CD4-positive, alpha-beta T cell (primary cell): Measurements from ENCODE around the gene FLT1. TPM values are rescaled to one million over a fixed set of nuclear protein-coding genes. Genes with fewer than 3 reads are reported as not detected.
A peak's percentile ranks its signal among the peaks of the same experiment; 100 is the strongest.

Experiments
- ATAC-seq: fragments of 200-7000 bp; cut with Tn5 transposase; one replicate; pipeline ENCODE4 v1.10.0; 2022; ENCODE audit warnings: mild to moderate bottlenecking; ENCODE audit not compliant: poor library complexity
- CTCF ChIA-PET: fragments of 350-600 bp; sonication (Branson Sonifier 250); formaldehyde crosslinking; loops from one replicate; lab custom pipeline; 2021; ENCODE audit warnings: antibody characterized with exemption, inconsistent platforms; lab: Charles Lee
- POLR2A ChIA-PET: fragments of 350-600 bp; sonication (Branson Sonifier 250); formaldehyde crosslinking; loops from one replicate; lab custom pipeline; 2021; ENCODE audit warnings: antibody characterized with exemption, inconsistent platforms; lab: Charles Lee
- DNase-seq, 14 experiments: peaks; one replicate each; pipeline ENCODE4 v3.0.0-alpha.2; 2013 to 2020; ENCODE audit warnings: mixed read lengths in 2 of 14
- H3K27ac ChIP-seq, 2 donors: one replicate each; pipeline versions ENCODE4 v1.5.1 to v1.7.0; 2013; ENCODE audit warnings: low read length in 2 of 2, low read depth in 1 of 2, mild to moderate bottlenecking in 1 of 2
- H3K27me3 ChIP-seq, 2 experiments: 1 replicate in 1 of 2; 2 replicates in 1 of 2; pipeline versions ENCODE4 v1.6.1 to v1.7.0; 2013; ENCODE audit warnings: low read length in 2 of 2, control low read depth in 1 of 2, mild to moderate bottlenecking in 1 of 2, moderate library complexity in 1 of 2; ENCODE audit not compliant: insufficient read depth in 2 of 2, control insufficient read depth in 1 of 2
- H3K36me3 ChIP-seq: one replicate; pipeline ENCODE4 v1.6.1; 2013; ENCODE audit warnings: low read length, control low read depth; ENCODE audit not compliant: insufficient read depth
- H3K4me1 ChIP-seq: one replicate; pipeline ENCODE4 v1.6.1; 2013; ENCODE audit warnings: low read length, control low read depth; ENCODE audit not compliant: insufficient read depth
- H3K4me3 ChIP-seq: one replicate; pipeline ENCODE4 v1.5.1; 2013; ENCODE audit warnings: mild to moderate bottlenecking, low read length, moderate library complexity
- H3K9me3 ChIP-seq, 2 experiments: 1 replicate in 1 of 2; 2 replicates in 1 of 2; pipeline versions ENCODE4 v1.6.1 to v1.7.0; 2013; ENCODE audit warnings: low read length in 2 of 2, mild to moderate bottlenecking in 2 of 2, control low read depth in 1 of 2, moderate library complexity in 1 of 2; ENCODE audit not compliant: control insufficient read depth in 1 of 2, insufficient read depth in 1 of 2
- H3K27ac Mint-ChIP-seq: one replicate; pipeline ENCODE4 v1.8.0; 2020; ENCODE audit warnings: mixed read lengths
- H3K27me3 Mint-ChIP-seq: one replicate; pipeline ENCODE4 v1.8.0; 2021; ENCODE audit warnings: mixed read lengths
- H3K36me3 Mint-ChIP-seq: one replicate; pipeline ENCODE4 v1.8.0; 2021; ENCODE audit warnings: low read depth, mixed read lengths
- H3K4me1 Mint-ChIP-seq: one replicate; pipeline ENCODE4 v1.8.0; 2021; ENCODE audit warnings: low read depth, mixed read lengths
- H3K4me3 Mint-ChIP-seq: one replicate; pipeline ENCODE4 v1.8.0; 2020; ENCODE audit warnings: mild to moderate bottlenecking, mixed read lengths
- H3K9me3 Mint-ChIP-seq: one replicate; pipeline ENCODE4 v1.8.0; 2020; ENCODE audit warnings: mixed read lengths
- CTCF ChIP-seq: fragments of 200-600 bp; IDR thresholded peaks from one replicate; pipeline ENCODE4 v1.8.0; 2022; ENCODE audit warnings: antibody characterized with exemption, mild to moderate bottlenecking
- intact Hi-C, 2 experiments: fragments of 100-400 bp; cut with DNase I in 1 of 2; cut with micrococcal nuclease in 1 of 2; formaldehyde crosslinking; loops; one replicate each; pipeline versions ENCODE4 v1.15.1 to v1.9.0; 2023 to 2025; cut with DNase I, micrococcal nuclease
- total RNA-seq, 174 experiments: library from RNA in 2 of 174; stranded (reverse) in 2 of 174; gene quantifications; one replicate each; pipeline ENCODE4 v1.2.3 and lab custom pipeline; 2021 to 2026

FLT1 gene
- total RNA-seq, 2 experiments from 2014 or later = 1.1 to 1.2 TPM

GRCh38 chr13:28257305-28257704 lies 237.6 kb downstream of the FLT1 start:
- Mint-ChIP-seq H3K27ac (no peak overlapping the region), H3K27me3 (no peaks in the 10 kb centered on the region), H3K4me1 (peaks cover 40% of the 10 kb centered on the region), H3K4me3 (no peak overlapping the region), H3K36me3 (peaks cover 68% of the 10 kb centered on the region), H3K9me3 (no peaks in the 10 kb centered on the region)
- Histone ChIP-seq H3K4me1 (no peaks in the 10 kb centered on the region), H3K36me3 (peaks cover 53% of the 10 kb centered on the region), H3K27ac (no peak overlapping the region), H3K9me3 (no peaks in the 10 kb centered on the region), H3K27me3 (no peaks in the 10 kb centered on the region), H3K4me3 (no peak overlapping the region)
- ChIA-PET POLR2A (interaction anchor here (1.4 kb wide), 1 partner anchor 9 kb away, joined by 3 read pairs; no protein-coding TSS in a partner anchor), CTCF (interaction anchor here (0.6 kb wide), 1 partner anchor 176 kb away, joined by 4 read pairs; no protein-coding TSS in a partner anchor)
- no peak for TF ChIP-seq CTCF
- ATAC-seq = no peak
- intact Hi-C loops = no loop called here
- DNase-seq = no peak

DNA sequence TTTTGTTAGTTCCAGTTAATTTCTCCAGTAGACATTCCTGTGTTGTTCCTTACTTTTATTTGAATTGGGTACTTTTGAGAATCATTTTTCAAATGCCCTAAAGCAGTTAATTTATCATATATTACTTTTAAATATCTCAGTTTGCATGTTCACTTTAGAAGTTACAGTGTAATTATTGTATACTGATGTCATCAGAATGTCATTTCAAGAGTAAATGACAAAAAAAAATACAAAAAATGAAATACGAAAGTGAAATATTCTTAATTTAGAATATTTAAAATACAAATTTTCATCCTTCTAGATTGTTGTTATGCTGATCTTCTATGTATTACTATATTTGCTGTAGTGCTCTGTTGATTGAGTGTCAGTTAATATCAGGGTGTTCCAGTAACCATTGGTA lies 242.4 kb downstream of the FLT1 start:
- Mint-ChIP-seq H3K27ac (peak overlapping the region; percentile 36), H3K27me3 (no peaks in the 10 kb centered on the region), H3K4me1 (peaks cover 77% of the 10 kb centered on the region), H3K4me3 (no peak overlapping the region), H3K9me3 (no peaks in the 10 kb centered on the region), H3K36me3 (peaks cover 85% of the 10 kb centered on the region)
- intact Hi-C loops = no loop called here
- Histone ChIP-seq H3K4me3 (no peak overlapping the region), H3K27me3 (no peaks in the 10 kb centered on the region), H3K9me3 (no peaks in the 10 kb centered on the region), H3K36me3 (peaks cover 20% of the 10 kb centered on the region), H3K27ac (no peak overlapping the region), H3K4me1 (no peaks in the 10 kb centered on the region)
- ATAC-seq (no peak), DNase-seq (no peak)
- TF ChIP-seq CTCF = no peak
- ChIA-PET CTCF (no interaction called here), POLR2A (no interaction called here)

DNA sequence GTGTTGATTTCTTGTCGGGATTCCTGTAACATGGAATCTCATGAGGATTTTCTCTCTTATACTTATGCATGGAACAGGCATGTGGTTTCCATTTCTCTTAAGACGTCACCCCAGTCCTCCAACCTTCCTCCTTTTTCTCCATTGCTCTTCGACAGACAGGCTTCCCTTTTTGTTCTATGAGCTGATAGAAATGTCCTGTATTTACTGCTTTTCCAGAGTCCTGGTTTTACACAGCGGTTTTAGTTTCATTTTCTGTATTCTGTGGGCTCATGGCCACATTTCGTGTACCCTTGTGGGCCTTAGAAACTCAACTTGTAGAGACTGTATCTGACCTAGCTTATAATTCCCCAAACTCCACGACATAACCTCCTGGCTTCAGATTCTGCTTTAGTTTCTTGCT lies 243.5 kb downstream of the FLT1 start:
- no peak overlapping the region for H3K27ac ChIP-seq
- Mint-ChIP-seq H3K27ac (no peak overlapping the region), H3K4me3 (no peak overlapping the region), H3K27me3 (no peaks in the 10 kb centered on the region), H3K4me1 (peaks cover 84% of the 10 kb centered on the region), H3K36me3 (peaks cover 86% of the 10 kb centered on the region), H3K9me3 (no peaks in the 10 kb centered on the region)
- no peaks in the 10 kb centered on the region for H3K27me3 ChIP-seq
- ChIA-PET CTCF (no interaction called here), POLR2A (no interaction called here)
- H3K36me3 ChIP-seq = peaks cover 10% of the 10 kb centered on the region
- intact Hi-C loops = no loop called here
- no peaks in the 10 kb centered on the region for H3K4me1 ChIP-seq
- DNase-seq (no peak), ATAC-seq (no peak)
- TF ChIP-seq CTCF = no peak
- no peak overlapping the region for H3K4me3 ChIP-seq
- H3K9me3 ChIP-seq = no peaks in the 10 kb centered on the region
